SHP77 treated with DMSO at 0.1 percent for 48 hours (cell line): ENCODE results near the gene MAD1L1.
A peak's percentile ranks its signal among the peaks of the same experiment; 100 is the strongest.

ENCODE experiments used
- DNase-seq: peaks from one replicate; lab custom pipeline; 2025; lab: John Stamatoyannopoulos, UW

Gene MAD1L1

GRCh38 chr7:2139004-2139699 is 93.6 kb downstream of the MAD1L1 start:
- DNase-seq = no peak

- DNase-seq = no peak
Observed at GRCh38 chr7:2138146-2138765, 94.5 kb downstream of the MAD1L1 start.

- no peak for DNase-seq
Observed at GRCh38 chr7:2134740-2135139, 98.0 kb downstream of the MAD1L1 start.

- DNase-seq = no peak
Observed at GRCh38 chr7:2132243-2132642, 100.5 kb downstream of the MAD1L1 start.

- DNase-seq = no peak
Observed at GRCh38 chr7:2131800-2132199, 100.9 kb downstream of the MAD1L1 start.

GRCh38 chr7:2131341-2131740 is 101.4 kb downstream of the MAD1L1 start:
- DNase-seq = no peak

GRCh38 chr7:2130096-2130375 is 102.7 kb downstream of the MAD1L1 start:
- DNase-seq = no peak

- peak; percentile 65 for DNase-seq
Observed at GRCh38 chr7:2129323-2130095, 103.2 kb downstream of the MAD1L1 start.

- no peak for DNase-seq
Observed at GRCh38 chr7:2128601-2129322, 104.0 kb downstream of the MAD1L1 start.

- no peak for DNase-seq
Observed at GRCh38 chr7:2126621-2127020, 106.1 kb downstream of the MAD1L1 start.

- no peak for DNase-seq
Observed at GRCh38 chr7:2125931-2126330, 106.8 kb downstream of the MAD1L1 start.

GRCh38 chr7:2124604-2125345 is 108.0 kb downstream of the MAD1L1 start:
- DNase-seq = no peak

GRCh38 chr7:2123916-2124315 is 108.8 kb downstream of the MAD1L1 start:
- DNase-seq = no peak

GRCh38 chr7:2123360-2123759 is 109.4 kb downstream of the MAD1L1 start:
- no peak for DNase-seq

- DNase-seq = no peak
Observed at GRCh38 chr7:2122651-2123050, 110.1 kb downstream of the MAD1L1 start.

GRCh38 chr7:2120841-2121830 is 111.6 kb downstream of the MAD1L1 start:
- DNase-seq = peak; percentile 21

GRCh38 chr7:2120251-2120660 is 112.5 kb downstream of the MAD1L1 start:
- DNase-seq = no peak

- DNase-seq = no peak
Observed at GRCh38 chr7:2118630-2119190, 114.0 kb downstream of the MAD1L1 start.

- DNase-seq = no peak
Observed at GRCh38 chr7:2118056-2118455, 114.7 kb downstream of the MAD1L1 start.

- DNase-seq = no peak
Observed at GRCh38 chr7:2117646-2118045, 115.1 kb downstream of the MAD1L1 start.
